Dermis microvascular lymphatic vessel endothelial cell (primary cell): ENCODE data around the gene LAMA3. TPM values are rescaled to one million over a fixed set of nuclear protein-coding genes. Genes with fewer than 3 reads are reported as not detected.
A peak's percentile ranks its signal among the peaks of the same experiment; 100 is the strongest.
"Not testable (repeated sequence)": the region's sequence is repeated elsewhere in the genome, so short reads cannot be mapped to it uniquely, and the experiment has no call there.

Experiments used
- DNase-seq, 2 donors: peaks; one replicate each; pipeline versions ENCODE4 v3.0.0 to v3.0.0-alpha.2; 2010; ENCODE audit warnings: low read depth in 2 of 2
- total RNA-seq: library from RNA; depleted of rRNA; stranded (reverse); fragments of >200 nt; gene quantifications from 2 replicates; pipeline ENCODE4 v1.2.1, GENCODE V29; 2014

LAMA3 gene
- total RNA-seq, 1 donor from 2014 or later = 6.5 TPM

GRCh38 chr18:23703057-23703986 lies 14.1 kb downstream of the LAMA3 start:
- peak; percentile 36 to 77 for DNase-seq

GRCh38 chr18:23703987-23704384 lies 14.7 kb downstream of the LAMA3 start:
- no peak for DNase-seq

- DNase-seq = no peak
These were observed 15.6 kb downstream of the LAMA3 start for GRCh38 chr18:23704806-23705205.

GRCh38 chr18:23706971-23707640 lies 17.9 kb downstream of the LAMA3 start:
- DNase-seq = no peak

GRCh38 chr18:23710068-23710527 lies 20.8 kb downstream of the LAMA3 start:
- DNase-seq = no peak

GRCh38 chr18:23710946-23711345 lies 21.7 kb downstream of the LAMA3 start:
- no peak for DNase-seq

GRCh38 chr18:23711426-23711825 lies 22.2 kb downstream of the LAMA3 start:
- no peak for DNase-seq

- DNase-seq = no peak
These were observed 23.2 kb downstream of the LAMA3 start for GRCh38 chr18:23712445-23712844.

- DNase-seq = no peak
These were observed 25.3 kb downstream of the LAMA3 start for GRCh38 chr18:23714576-23714975.

GRCh38 chr18:23716079-23716478 lies 26.8 kb downstream of the LAMA3 start:
- DNase-seq = not testable (repeated sequence)

- DNase-seq = peak in 1 of 2 donors; percentile 37
These were observed 27.3 kb downstream of the LAMA3 start for GRCh38 chr18:23716516-23716915.

GRCh38 chr18:23716966-23717365 lies 27.7 kb downstream of the LAMA3 start:
- DNase-seq = no peak

- DNase-seq = peak in 1 of 2 donors; percentile 32
These were observed 29.0 kb downstream of the LAMA3 start for GRCh38 chr18:23718243-23718720.

- DNase-seq = no peak
These were observed 29.5 kb downstream of the LAMA3 start for GRCh38 chr18:23718731-23719130.

GRCh38 chr18:23719634-23720201 lies 30.5 kb downstream of the LAMA3 start:
- DNase-seq = peak in 1 of 2 donors; percentile 78

GRCh38 chr18:23721696-23722480 lies 32.6 kb downstream of the LAMA3 start:
- peak in 1 of 2 donors; percentile 29 for DNase-seq

GRCh38 chr18:23722646-23723045 lies 33.4 kb downstream of the LAMA3 start:
- DNase-seq = no peak

GRCh38 chr18:23723121-23723520 lies 33.9 kb downstream of the LAMA3 start:
- no peak for DNase-seq

GRCh38 chr18:23724681-23725080 lies 35.4 kb downstream of the LAMA3 start:
- DNase-seq = no peak

GRCh38 chr18:23725351-23725750 lies 36.1 kb downstream of the LAMA3 start:
- no peak for DNase-seq
